ENCODE measurements around the gene GRID2.

Gene GRID2

DNA sequence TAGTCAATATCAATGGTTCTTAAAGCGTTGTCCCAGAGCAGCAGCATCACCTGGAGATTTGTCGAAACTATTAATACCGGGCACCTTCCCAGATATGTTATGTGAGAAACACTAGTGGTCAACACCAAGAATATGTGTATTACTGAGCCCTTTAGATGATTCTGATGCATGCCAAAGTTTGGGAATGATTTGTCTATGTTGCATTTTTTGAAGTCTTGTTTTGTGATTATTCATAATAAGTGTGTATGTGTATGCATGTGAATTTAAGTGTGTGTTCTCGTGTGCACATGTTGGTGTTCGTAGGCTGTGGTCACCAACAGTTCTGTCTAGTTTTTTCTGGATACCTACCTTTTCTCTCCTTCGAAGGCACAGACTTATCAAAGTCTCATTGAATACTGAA, 749.4 kb downstream of the GRID2 start:
- TF ChIP-seq CTCF (conservative IDR thresholded peaks at IDR 0.05) (no peak), ZFX (IDR thresholded peaks at IDR 0.05) (no peak)
- H3K27ac ChIP-seq: no peak overlapping the region

DNA sequence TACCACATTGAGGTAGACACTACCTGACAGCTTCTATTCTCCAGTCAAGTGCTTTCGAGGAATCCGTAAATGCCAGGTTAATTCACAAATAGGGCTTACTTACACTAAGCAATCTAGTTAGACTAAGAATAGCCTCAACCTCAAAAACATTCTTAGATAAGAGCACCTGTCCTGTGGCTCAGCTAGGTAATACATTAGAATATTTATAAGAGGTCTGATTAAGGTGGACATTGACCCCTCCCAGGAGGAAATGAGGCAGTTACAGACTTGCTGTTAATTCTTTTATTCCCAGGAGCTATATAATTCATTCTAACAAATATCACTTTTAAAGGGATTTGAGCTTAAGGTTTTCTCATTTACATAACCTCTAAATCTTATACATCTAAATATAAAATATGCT, 758.1 kb downstream of the GRID2 start:
- no peak overlapping the region for H3K27ac ChIP-seq
- no peak for TF ChIP-seq ZFX (IDR thresholded peaks at IDR 0.05)
- TF ChIP-seq CTCF (conservative IDR thresholded peaks at IDR 0.05): no peak

DNA sequence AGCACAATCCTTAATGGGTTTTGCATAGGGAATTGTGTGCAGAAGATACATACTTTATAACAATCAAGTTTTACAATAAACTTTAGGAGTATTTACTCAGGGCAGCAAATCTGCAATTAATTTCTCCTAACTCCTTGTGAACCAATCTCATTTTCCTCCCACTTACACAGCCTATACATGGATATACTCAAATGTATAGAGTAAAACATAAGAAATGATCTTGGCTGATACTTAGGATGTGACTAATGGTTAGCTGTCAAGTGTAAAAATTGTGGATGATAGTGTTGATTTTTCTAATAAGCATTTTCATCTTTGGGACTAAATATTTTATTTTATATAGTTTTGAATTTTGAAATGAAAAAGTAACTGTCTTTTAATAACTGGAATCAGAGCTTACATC, 759.6 kb downstream of the GRID2 start:
- H3K27ac ChIP-seq: no peak overlapping the region
- TF ChIP-seq ZFX (IDR thresholded peaks at IDR 0.05) (no peak), CTCF (conservative IDR thresholded peaks at IDR 0.05) (no peak)

- no peak overlapping the region for H3K27ac ChIP-seq
- TF ChIP-seq CTCF (conservative IDR thresholded peaks at IDR 0.05) (no peak), ZFX (IDR thresholded peaks at IDR 0.05) (no peak)
Observed at GRCh38 chr4:93065790-93066189, 762.0 kb downstream of the GRID2 start.

DNA sequence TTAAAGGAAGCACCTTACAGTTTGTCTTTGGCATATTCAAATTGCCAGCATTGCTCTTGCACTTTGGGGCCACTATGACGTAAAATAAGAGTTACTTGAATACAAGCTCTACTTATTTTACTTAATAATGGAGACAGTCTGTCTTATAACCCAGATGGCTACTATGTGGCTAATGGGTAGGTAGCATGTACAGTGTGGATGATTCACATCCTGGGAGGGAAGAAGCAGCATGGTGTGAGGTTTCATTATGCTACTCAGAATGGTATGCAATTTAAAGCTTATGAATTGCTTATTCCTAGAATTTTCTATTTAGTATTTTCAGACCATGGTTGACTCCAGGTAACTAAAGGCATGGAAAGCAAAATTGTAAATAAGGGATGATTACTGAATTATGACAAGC, 763.0 kb downstream of the GRID2 start:
- TF ChIP-seq CTCF (conservative IDR thresholded peaks at IDR 0.05) (no peak), ZFX (IDR thresholded peaks at IDR 0.05) (no peak)
- H3K27ac ChIP-seq: no peak overlapping the region

- H3K27ac ChIP-seq: no peak overlapping the region
- no peak for TF ChIP-seq CTCF (conservative IDR thresholded peaks at IDR 0.05)
- no peak for TF ChIP-seq ZFX (IDR thresholded peaks at IDR 0.05)
Observed at GRCh38 chr4:93072292-93072691, 768.5 kb downstream of the GRID2 start.

- no peak for TF ChIP-seq ZFX (IDR thresholded peaks at IDR 0.05)
- no peak for TF ChIP-seq CTCF (conservative IDR thresholded peaks at IDR 0.05)
- no peak overlapping the region for H3K27ac ChIP-seq
Observed at GRCh38 chr4:93080316-93080715, 776.5 kb downstream of the GRID2 start.
